Choroid plexus epithelial cell (primary cell): ENCODE results near the gene GFPT1.

ENCODE experiments used
- DNase-seq: peaks from one replicate; pipeline ENCODE4 v3.0.0-alpha.2; 2010; ENCODE audit warnings: low read depth
- H3K4me3 ChIP-seq: 2 replicates; pipeline ENCODE4 v1.5.1; 2011; ENCODE audit warnings: low read depth, mild to moderate bottlenecking, control low read depth, low read length, moderate library complexity
- CTCF ChIP-seq: conservative IDR thresholded peaks from 2 replicates; pipeline ENCODE4 v1.5.1; 2011; ENCODE audit warnings: low read depth, mild to moderate bottlenecking, control low read depth, inconsistent platforms, low read length, moderate library complexity

Gene GFPT1

GRCh38 chr2:69287544-69287943 is 99.5 kb downstream of the GFPT1 start:
- H3K4me3 ChIP-seq, result no peak overlapping the region
- DNase-seq, result no peak
- no peak for TF ChIP-seq CTCF

- no peak for TF ChIP-seq CTCF
- no peak overlapping the region for H3K4me3 ChIP-seq
- DNase-seq, result no peak
These were observed 101.6 kb downstream of the GFPT1 start for GRCh38 chr2:69285379-69285894.

- no peak overlapping the region for H3K4me3 ChIP-seq
- no peak for TF ChIP-seq CTCF
- DNase-seq, result no peak
These were observed 106.1 kb downstream of the GFPT1 start for GRCh38 chr2:69280796-69281412.

- no peak for TF ChIP-seq CTCF
- DNase-seq, result no peak
- H3K4me3 ChIP-seq, result no peak overlapping the region
These were observed 106.9 kb downstream of the GFPT1 start for GRCh38 chr2:69279931-69280681.

GRCh38 chr2:69279211-69279610 is 107.8 kb downstream of the GFPT1 start:
- H3K4me3 ChIP-seq, result no peak overlapping the region
- no peak for TF ChIP-seq CTCF
- DNase-seq, result no peak

- TF ChIP-seq CTCF, result no peak
- peak; percentile 47 for DNase-seq
- H3K4me3 ChIP-seq, result no peak overlapping the region
These were observed 108.7 kb downstream of the GFPT1 start for GRCh38 chr2:69278366-69278765.
